A204.1 (cell line): Measurements from ENCODE around the gene PEMT.

Experiments used
- FAIRE-seq: peaks from 2 replicates; lab custom pipeline; 2012; peaks lifted over from hg19 to GRCh38; lab: Jason Lieb, UNC

PEMT gene

GRCh38 chr17:17553217-17554195 is 38.0 kb downstream of the PEMT start:
- FAIRE-seq, result no peak

- no peak for FAIRE-seq
Observed at GRCh38 chr17:17552351-17553216, 38.9 kb downstream of the PEMT start.

DNA sequence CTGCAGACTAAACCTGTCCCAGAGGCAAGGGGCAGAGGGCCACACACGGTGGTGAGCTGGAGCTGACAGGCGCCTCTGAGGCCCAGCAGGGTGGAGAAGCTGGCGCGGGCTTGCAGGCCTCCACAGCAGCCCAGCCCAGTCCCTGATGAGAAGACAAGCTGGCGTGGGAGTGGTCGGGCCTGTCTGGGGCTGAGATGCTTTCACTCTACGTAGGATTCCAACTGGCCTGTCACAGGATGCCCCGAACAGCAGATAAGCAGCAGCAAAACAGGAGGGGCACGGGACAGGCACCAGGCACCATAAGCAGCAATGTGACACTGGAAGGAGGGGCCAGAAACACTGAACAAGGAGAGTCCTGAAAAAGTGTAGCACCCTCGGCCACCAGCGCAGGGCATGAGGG is 40.1 kb downstream of the PEMT start:
- FAIRE-seq, result no peak

GRCh38 chr17:17549732-17550366 is 41.7 kb downstream of the PEMT start:
- FAIRE-seq, result no peak

GRCh38 chr17:17548044-17548443 is 43.5 kb downstream of the PEMT start:
- no peak for FAIRE-seq

DNA sequence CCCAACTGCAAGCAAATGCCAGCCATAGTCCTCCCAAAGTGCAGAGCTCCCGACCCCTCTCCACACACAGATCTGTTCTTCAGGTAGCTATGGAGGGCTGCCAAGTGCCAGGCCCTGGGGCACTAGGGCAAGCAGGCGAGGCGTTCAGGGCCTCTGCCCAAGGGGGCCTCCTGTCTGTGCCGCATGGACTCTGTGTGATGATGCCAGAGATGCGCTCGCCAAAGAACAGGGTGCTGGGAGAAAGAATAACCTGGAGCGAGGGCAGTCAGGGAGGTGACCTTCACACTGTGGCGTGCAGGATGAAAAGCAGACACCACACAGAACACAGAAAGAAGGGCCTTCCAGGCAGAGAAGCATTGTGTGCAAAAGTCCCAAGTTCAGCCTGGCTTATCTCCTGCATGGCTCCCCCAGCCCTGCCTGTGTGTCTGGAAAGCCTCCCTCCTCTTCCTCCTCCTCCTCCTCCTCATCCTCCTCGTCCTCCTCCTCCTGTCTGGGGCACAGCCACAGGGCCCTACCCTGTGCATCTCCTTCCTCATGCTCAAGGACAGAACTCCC is 44.2 kb downstream of the PEMT start:
- FAIRE-seq, result no peak

- no peak for FAIRE-seq
Observed at GRCh38 chr17:17546399-17547185, 44.9 kb downstream of the PEMT start.

GRCh38 chr17:17545984-17546383 is 45.5 kb downstream of the PEMT start:
- FAIRE-seq, result no peak

DNA sequence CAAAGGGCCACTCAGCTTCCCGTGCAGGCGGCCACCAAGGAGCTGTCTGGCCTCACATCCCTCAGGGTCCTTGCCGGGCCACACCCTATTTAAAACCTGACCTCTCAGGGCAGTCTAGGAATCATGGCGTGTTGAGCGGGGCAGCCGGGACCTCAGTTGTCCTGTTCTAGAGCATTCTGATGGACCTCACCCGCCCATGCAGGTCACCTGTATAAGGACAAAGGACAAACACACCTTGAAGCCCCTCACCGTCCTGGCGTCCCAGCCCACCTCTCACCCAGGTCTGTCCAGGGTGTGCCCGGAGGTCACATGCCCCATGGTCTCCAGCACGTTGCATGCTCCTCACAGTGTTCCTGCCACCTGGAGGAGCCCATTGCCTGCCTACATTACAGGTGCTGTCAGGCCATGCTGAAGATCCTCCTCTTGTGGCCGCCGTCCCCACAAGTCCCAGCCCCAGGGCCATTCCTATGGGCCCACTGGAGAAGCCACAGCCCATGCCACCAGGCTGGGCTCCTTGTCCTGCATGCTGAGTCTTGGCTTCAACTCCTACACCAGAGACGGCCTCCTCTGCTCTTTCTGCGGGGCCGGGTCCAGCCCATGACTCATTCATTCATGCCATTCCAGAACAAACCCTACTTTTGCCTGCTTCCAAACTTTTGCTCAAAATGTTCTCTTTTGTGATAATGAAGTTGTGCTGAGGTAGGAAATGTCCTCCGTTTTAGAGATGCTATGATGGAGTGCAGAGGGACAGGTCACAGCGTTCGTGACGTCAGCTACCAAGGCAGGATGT is 46.3 kb downstream of the PEMT start:
- no peak for FAIRE-seq

DNA sequence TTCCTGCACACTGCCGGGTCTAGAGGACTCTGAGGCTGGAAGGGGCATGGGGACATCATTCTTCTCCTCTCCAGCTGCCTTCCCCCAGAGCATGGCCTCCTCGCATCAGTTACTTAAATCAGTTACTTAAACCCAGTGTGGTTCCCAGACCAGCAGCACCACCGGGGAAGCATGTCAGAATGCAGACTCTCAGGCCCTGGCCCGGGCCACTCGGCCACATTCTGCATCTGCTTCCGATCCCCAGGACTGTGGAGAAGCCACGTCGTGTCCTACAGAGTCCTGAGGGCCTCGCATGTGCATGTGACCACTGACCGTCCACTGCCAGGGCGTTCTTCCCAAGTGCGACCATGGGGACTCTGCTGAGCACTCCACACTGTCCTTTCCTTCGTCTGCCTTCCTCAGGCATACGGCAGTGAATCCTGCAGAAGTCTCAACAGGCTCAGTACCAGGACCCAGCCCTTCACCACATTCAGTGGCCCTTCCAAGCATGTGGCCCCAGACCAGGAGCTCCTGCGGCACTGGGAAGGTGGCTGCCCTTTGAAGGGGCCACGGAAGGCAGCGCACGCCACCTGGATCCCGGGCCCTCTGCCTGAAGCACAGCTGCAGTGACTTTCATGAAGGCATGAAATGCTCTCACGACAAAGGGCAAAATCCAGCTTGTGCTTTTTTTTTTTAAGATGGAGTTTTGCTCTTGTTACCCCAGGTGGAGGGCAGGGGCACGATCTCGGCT is 48.4 kb downstream of the PEMT start:
- FAIRE-seq, result no peak

DNA sequence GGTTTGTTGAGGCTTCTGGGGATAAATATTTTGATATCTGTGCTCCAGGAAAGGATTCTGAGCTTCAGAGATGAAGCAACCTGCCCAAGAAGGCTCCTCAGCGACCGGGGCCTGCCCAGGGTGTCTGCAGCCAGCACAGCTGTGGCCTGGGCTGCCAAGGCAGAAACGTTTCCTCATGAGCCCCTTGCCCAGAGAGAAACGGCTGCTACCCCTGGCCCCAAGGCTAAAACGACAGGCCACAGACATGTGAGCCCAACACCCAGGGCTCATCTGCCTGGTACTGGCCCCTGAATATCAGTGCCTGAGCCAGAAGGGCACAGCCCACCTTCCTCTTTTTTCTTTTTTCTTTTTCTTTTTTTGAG is 49.9 kb downstream of the PEMT start:
- no peak for FAIRE-seq

- FAIRE-seq, result no peak
Observed at GRCh38 chr17:17540935-17541639, 50.4 kb downstream of the PEMT start.

- no peak for FAIRE-seq
Observed at GRCh38 chr17:17540278-17540906, 51.1 kb downstream of the PEMT start.

- no peak for FAIRE-seq
Observed at GRCh38 chr17:17539591-17539990, 51.9 kb downstream of the PEMT start.

GRCh38 chr17:17538417-17539391 is 52.8 kb downstream of the PEMT start:
- FAIRE-seq, result no peak

DNA sequence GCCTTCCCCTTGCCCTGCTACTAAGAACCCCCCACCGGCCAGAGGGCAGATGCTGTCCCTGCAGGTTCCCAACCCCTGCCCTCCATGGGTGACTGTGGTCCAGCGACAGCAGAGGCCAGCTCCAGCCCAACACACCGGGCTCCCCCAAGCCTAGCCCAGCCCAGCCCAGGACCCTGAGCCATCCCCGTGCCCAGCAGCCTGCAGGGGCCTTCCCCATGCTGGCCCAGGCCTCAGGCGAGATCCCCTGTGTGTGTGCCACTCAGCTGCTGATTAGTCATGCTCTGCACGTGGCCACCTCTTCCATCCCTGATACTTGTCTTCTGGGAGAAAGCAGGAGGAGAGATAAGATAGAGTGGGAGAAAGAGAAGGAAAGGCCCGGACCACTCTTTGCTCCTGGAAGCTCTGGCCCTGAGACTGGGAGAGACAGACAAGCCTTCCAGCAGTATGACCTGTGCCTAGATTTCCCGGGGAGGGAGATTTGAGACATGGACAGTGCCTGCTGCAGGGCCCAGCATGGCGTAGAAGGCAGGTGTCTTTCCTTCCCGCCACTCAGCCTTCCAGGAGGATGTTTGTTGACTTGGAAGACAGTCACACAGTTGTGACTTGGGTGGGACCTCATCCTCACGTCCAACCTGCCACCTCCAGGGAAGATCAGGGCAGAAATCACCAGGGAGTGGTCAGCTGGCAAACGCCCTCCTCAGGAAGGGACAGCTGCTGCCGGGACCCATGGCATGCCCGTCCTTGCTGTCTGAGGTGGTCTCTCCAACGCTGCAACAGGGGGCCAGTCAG is 54.0 kb downstream of the PEMT start:
- no peak for FAIRE-seq

- no peak for FAIRE-seq
Observed at GRCh38 chr17:17536702-17537101, 54.8 kb downstream of the PEMT start.
